GM08714 (cell line): Measurements from ENCODE around the gene NOS1AP.

ENCODE experiments used
- H3K4me3 ChIP-seq: fragments of 200-500 bp; sonication (Bioruptor generic); 2 replicates; pipeline ENCODE4 v1.5.1; 2014; ENCODE audit warnings: mild to moderate bottlenecking, low read length, inconsistent platforms
- ZNF274 ChIP-seq: IDR thresholded peaks from 2 replicates; pipeline ENCODE4 v1.6.1; 2012; ENCODE audit warnings: mild to moderate bottlenecking, low read depth, low read length

NOS1AP gene

GRCh38 chr1:162314206-162314605 lies 244.7 kb downstream of the NOS1AP start:
- no peak overlapping the region for H3K4me3 ChIP-seq
- no peak for TF ChIP-seq ZNF274

GRCh38 chr1:162315673-162316072 lies 246.2 kb downstream of the NOS1AP start:
- no peak for TF ChIP-seq ZNF274
- H3K4me3 ChIP-seq = no peak overlapping the region

- no peak overlapping the region for H3K4me3 ChIP-seq
- TF ChIP-seq ZNF274 = no peak
These were observed 246.7 kb downstream of the NOS1AP start for GRCh38 chr1:162316187-162316586.

- no peak overlapping the region for H3K4me3 ChIP-seq
- TF ChIP-seq ZNF274 = no peak
These were observed 248.1 kb downstream of the NOS1AP start for GRCh38 chr1:162317621-162318020.

- TF ChIP-seq ZNF274 = no peak
- no peak overlapping the region for H3K4me3 ChIP-seq
These were observed 250.1 kb downstream of the NOS1AP start for GRCh38 chr1:162319493-162320175.

GRCh38 chr1:162321809-162322422 lies 252.4 kb downstream of the NOS1AP start:
- H3K4me3 ChIP-seq = no peak overlapping the region
- TF ChIP-seq ZNF274 = no peak

GRCh38 chr1:162323023-162323422 lies 253.5 kb downstream of the NOS1AP start:
- TF ChIP-seq ZNF274 = no peak
- H3K4me3 ChIP-seq = no peak overlapping the region

- TF ChIP-seq ZNF274 = no peak
- no peak overlapping the region for H3K4me3 ChIP-seq
These were observed 254.9 kb downstream of the NOS1AP start for GRCh38 chr1:162324396-162324795.

GRCh38 chr1:162326559-162326958 lies 257.1 kb downstream of the NOS1AP start:
- H3K4me3 ChIP-seq = no peak overlapping the region
- TF ChIP-seq ZNF274 = no peak

- no peak overlapping the region for H3K4me3 ChIP-seq
- TF ChIP-seq ZNF274 = no peak
These were observed 257.8 kb downstream of the NOS1AP start for GRCh38 chr1:162327144-162327787.

- TF ChIP-seq ZNF274 = no peak
- no peak overlapping the region for H3K4me3 ChIP-seq
These were observed 258.3 kb downstream of the NOS1AP start for GRCh38 chr1:162327788-162328165.

GRCh38 chr1:162328512-162328911 lies 259.0 kb downstream of the NOS1AP start:
- no peak for TF ChIP-seq ZNF274
- no peak overlapping the region for H3K4me3 ChIP-seq

- TF ChIP-seq ZNF274 = no peak
- no peak overlapping the region for H3K4me3 ChIP-seq
These were observed 260.3 kb downstream of the NOS1AP start for GRCh38 chr1:162329826-162330225.

GRCh38 chr1:162333991-162334390 lies 264.5 kb downstream of the NOS1AP start:
- no peak for TF ChIP-seq ZNF274
- H3K4me3 ChIP-seq = no peak overlapping the region

- no peak overlapping the region for H3K4me3 ChIP-seq
- no peak for TF ChIP-seq ZNF274
These were observed 265.6 kb downstream of the NOS1AP start for GRCh38 chr1:162335126-162335525.
